Panc1 (cell line): ENCODE results near the gene PRRC1. TPM values are rescaled to one million over a fixed set of nuclear protein-coding genes. Genes with fewer than 3 reads are reported as not detected.

Source experiments
- ATAC-seq: fragments of 200-7000 bp; cut with Tn5 transposase; 2 replicates; pipeline ENCODE4 v1.9.1; 2020; ENCODE audit warnings: mild to moderate bottlenecking, moderate library complexity
- BruUV-seq: library from RNA; stranded (reverse); fragments of 400-500 nt; replicated peaks from 2 replicates; lab custom pipeline; 2021; lab: Mats Ljungman, UMichigan
- CTCF ChIA-PET: fragments of 300-600 bp; sonication (Branson Sonifier 250); formaldehyde crosslinking; loops from one replicate; lab custom pipeline; 2022; ENCODE audit warnings: antibody characterized with exemption; lab: Charles Lee
- POLR2A ChIA-PET: fragments of 300-600 bp; sonication (Branson Sonifier 250); formaldehyde crosslinking; loops from one replicate; lab custom pipeline; 2022; ENCODE audit warnings: antibody characterized with exemption; lab: Charles Lee
- DNase-seq: peaks from one replicate; pipeline ENCODE4 v3.0.0-alpha.2; 2010; ENCODE audit warnings: low read depth, low spot score
- H3K27ac ChIP-seq: 2 replicates; pipeline ENCODE4 v1.5.1; 2011; ENCODE audit warnings: mild to moderate bottlenecking, low read length, inconsistent platforms
- H3K27me3 ChIP-seq: fragments of 200-500 bp; sonication (Bioruptor generic); 2 replicates; pipeline ENCODE4 v1.6.0; 2014; ENCODE audit warnings: low read length, inconsistent platforms; ENCODE audit not compliant: control insufficient read depth, insufficient read depth
- H3K36me3 ChIP-seq: fragments of 200-500 bp; sonication (Bioruptor generic); 2 replicates; pipeline ENCODE4 v1.5.1; 2014; ENCODE audit warnings: inconsistent platforms, mild to moderate bottlenecking, low read length, moderate library complexity; ENCODE audit not compliant: control insufficient read depth, insufficient read depth
- H3K4me1 ChIP-seq: 2 replicates; pipeline ENCODE4 v1.5.1; 2011; ENCODE audit warnings: inconsistent platforms, mild to moderate bottlenecking, low read length, moderate library complexity; ENCODE audit not compliant: control insufficient read depth, insufficient read depth
- H3K4me3 ChIP-seq, 2 experiments: 2 replicates each; pipeline ENCODE4 v1.5.1; 2011 to 2012; ENCODE audit warnings: low read depth in 2 of 2, low read length in 2 of 2, mild to moderate bottlenecking in 2 of 2, inconsistent platforms in 1 of 2, moderate library complexity in 1 of 2
- H3K9me3 ChIP-seq: fragments of 200-500 bp; sonication (Bioruptor generic); 2 replicates; pipeline ENCODE4 v1.5.1; 2014; ENCODE audit warnings: low read depth, mild to moderate bottlenecking, inconsistent platforms, low read length, moderate library complexity; ENCODE audit not compliant: control insufficient read depth, insufficient read depth
- POLR2AphosphoS5 ChIP-seq: IDR thresholded peaks from 2 replicates; pipeline ENCODE4 v1.6.1; 2012; ENCODE audit warnings: mild to moderate bottlenecking, low read depth, low read length, moderate library complexity
- SIN3A ChIP-seq: IDR thresholded peaks from 2 replicates; pipeline ENCODE4 v1.6.1; 2012; ENCODE audit warnings: low read depth, mild to moderate bottlenecking, low read length, moderate library complexity, borderline replicate concordance; ENCODE audit not compliant: insufficient read depth
- TCF7L2 ChIP-seq: IDR thresholded peaks from 2 replicates; pipeline ENCODE4 v1.6.1; 2011; ENCODE audit warnings: mild to moderate bottlenecking, low read depth, low read length, inconsistent platforms
- in situ Hi-C: cut with HindIII; loops from 2 replicates; pipeline ENCODE4 v1.10.0; 2016; ENCODE audit warnings: low sequenced_read_pairs, low pct_unique_long_range_greater_than_20kb
- intact Hi-C: fragments of 100-400 bp; cut with micrococcal nuclease; formaldehyde crosslinking; loops from one replicate; pipeline ENCODE4 v1.10.0; 2022; ENCODE audit not compliant: unreplicated experiment
- total RNA-seq: library from RNA; stranded (reverse); gene quantifications from one replicate; pipeline ENCODE4 v1.2.1, GENCODE V29; 2021; ENCODE audit not compliant: unreplicated experiment
- TF ChIP-seq, protein P1 (sequence below), 2 experiments: IDR thresholded peaks; 2 replicates each; pipeline ENCODE4 v1.6.1; 2011 to 2012; ENCODE audit warnings: low read depth in 2 of 2, control low read depth in 1 of 2, low read length in 1 of 2, mild to moderate bottlenecking in 1 of 2, moderate library complexity in 1 of 2; ENCODE audit not compliant: insufficient read depth in 1 of 2
- TF ChIP-seq, protein P2 (sequence below): fragments of 450-650 bp; IDR thresholded peaks from 2 replicates; pipeline ENCODE4 v1.5.1; 2017; ENCODE audit warnings: mild to moderate bottlenecking

PRRC1 gene
- total RNA-seq, 1 experiment from 2014 or later, result 48.7 TPM

DNA sequence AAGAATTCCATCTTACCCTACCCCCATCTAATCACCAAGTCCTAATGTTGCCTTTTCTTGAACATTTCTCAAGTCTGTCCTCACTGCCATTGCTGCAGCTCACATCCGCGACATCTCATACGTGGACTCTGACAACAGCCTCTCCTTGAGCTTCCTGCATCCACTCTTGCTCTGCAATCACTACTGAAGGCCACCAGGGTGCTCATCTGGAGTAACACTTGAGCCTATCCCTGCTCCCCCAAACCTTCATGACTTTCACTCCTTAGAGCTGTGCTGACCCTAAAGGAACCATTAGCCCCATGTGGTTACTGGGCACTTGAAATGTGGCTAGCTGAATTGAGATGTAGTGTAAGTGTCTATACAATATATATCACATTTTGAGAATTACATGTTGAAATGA, 85.0 kb downstream of the PRRC1 start:
- intact Hi-C loops, result no loop called here

GRCh38 chr5:127602896-127603844, 85.7 kb downstream of the PRRC1 start:
- in situ Hi-C loops (no loop called here), intact Hi-C loops (no loop called here)
- no peaks in the 10 kb centered on the region for H3K9me3 ChIP-seq
- H3K4me1 ChIP-seq, result no peaks in the 10 kb centered on the region
- H3K36me3 ChIP-seq, result no peaks in the 10 kb centered on the region
- DNase-seq, result no peak
- ChIA-PET POLR2A (no interaction called here), CTCF (no interaction called here)
- no peak overlapping the region for H3K27ac ChIP-seq
- no peak for ATAC-seq
- no TSS peak for BruUV-seq
- TF ChIP-seq POLR2AphosphoS5, result no peak
- TF ChIP-seq, protein P1, sequence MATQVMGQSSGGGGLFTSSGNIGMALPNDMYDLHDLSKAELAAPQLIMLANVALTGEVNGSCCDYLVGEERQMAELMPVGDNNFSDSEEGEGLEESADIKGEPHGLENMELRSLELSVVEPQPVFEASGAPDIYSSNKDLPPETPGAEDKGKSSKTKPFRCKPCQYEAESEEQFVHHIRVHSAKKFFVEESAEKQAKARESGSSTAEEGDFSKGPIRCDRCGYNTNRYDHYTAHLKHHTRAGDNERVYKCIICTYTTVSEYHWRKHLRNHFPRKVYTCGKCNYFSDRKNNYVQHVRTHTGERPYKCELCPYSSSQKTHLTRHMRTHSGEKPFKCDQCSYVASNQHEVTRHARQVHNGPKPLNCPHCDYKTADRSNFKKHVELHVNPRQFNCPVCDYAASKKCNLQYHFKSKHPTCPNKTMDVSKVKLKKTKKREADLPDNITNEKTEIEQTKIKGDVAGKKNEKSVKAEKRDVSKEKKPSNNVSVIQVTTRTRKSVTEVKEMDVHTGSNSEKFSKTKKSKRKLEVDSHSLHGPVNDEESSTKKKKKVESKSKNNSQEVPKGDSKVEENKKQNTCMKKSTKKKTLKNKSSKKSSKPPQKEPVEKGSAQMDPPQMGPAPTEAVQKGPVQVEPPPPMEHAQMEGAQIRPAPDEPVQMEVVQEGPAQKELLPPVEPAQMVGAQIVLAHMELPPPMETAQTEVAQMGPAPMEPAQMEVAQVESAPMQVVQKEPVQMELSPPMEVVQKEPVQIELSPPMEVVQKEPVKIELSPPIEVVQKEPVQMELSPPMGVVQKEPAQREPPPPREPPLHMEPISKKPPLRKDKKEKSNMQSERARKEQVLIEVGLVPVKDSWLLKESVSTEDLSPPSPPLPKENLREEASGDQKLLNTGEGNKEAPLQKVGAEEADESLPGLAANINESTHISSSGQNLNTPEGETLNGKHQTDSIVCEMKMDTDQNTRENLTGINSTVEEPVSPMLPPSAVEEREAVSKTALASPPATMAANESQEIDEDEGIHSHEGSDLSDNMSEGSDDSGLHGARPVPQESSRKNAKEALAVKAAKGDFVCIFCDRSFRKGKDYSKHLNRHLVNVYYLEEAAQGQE (IDR thresholded peaks at IDR 0.05; ENCODE audit: insufficient read depth in 1 of 2, low read depth in 2 of 2, low read length in 1 of 2), result no peak
- TF ChIP-seq, protein P2, sequence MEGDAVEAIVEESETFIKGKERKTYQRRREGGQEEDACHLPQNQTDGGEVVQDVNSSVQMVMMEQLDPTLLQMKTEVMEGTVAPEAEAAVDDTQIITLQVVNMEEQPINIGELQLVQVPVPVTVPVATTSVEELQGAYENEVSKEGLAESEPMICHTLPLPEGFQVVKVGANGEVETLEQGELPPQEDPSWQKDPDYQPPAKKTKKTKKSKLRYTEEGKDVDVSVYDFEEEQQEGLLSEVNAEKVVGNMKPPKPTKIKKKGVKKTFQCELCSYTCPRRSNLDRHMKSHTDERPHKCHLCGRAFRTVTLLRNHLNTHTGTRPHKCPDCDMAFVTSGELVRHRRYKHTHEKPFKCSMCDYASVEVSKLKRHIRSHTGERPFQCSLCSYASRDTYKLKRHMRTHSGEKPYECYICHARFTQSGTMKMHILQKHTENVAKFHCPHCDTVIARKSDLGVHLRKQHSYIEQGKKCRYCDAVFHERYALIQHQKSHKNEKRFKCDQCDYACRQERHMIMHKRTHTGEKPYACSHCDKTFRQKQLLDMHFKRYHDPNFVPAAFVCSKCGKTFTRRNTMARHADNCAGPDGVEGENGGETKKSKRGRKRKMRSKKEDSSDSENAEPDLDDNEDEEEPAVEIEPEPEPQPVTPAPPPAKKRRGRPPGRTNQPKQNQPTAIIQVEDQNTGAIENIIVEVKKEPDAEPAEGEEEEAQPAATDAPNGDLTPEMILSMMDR, result no peak
- no peak for TF ChIP-seq SIN3A
- no peak for TF ChIP-seq TCF7L2
- H3K4me3 ChIP-seq, result no peak overlapping the region
- H3K27me3 ChIP-seq, result no peaks in the 10 kb centered on the region

More for the DNA sequence above, 85.0 kb downstream of the PRRC1 start:
- in situ Hi-C loops, result no loop called here
- ChIA-PET POLR2A (interaction anchor here (0.6 kb wide), 1 partner anchor 265 kb away, joined by 3 read pairs; no protein-coding TSS in a partner anchor), CTCF (no interaction called here)
- DNase-seq (no peak), ATAC-seq (no peak)
- no peak overlapping the region for H3K27ac ChIP-seq
- H3K27me3 ChIP-seq, result no peaks in the 10 kb centered on the region
- no peaks in the 10 kb centered on the region for H3K36me3 ChIP-seq
- TF ChIP-seq POLR2AphosphoS5 (no peak), SIN3A (no peak), TCF7L2 (no peak)
- TF ChIP-seq, protein P1 (IDR thresholded peaks at IDR 0.05; ENCODE audit: insufficient read depth in 1 of 2, low read depth in 2 of 2, low read length in 1 of 2), result no peak
- TF ChIP-seq, protein P2, result no peak
- H3K4me3 ChIP-seq, result no peak overlapping the region
- no peaks in the 10 kb centered on the region for H3K9me3 ChIP-seq
- H3K4me1 ChIP-seq, result no peaks in the 10 kb centered on the region
- BruUV-seq, result no TSS peak
